Left ventricle myocardium inferior (tissue), 1 donor: Measurements from ENCODE around the gene TMPRSS4. TPM values are rescaled to one million over a fixed set of nuclear protein-coding genes. Genes with fewer than 3 reads are reported as not detected.

ENCODE experiments used
- DNase-seq: peaks from one replicate; pipeline ENCODE4 v3.0.0-alpha.2; 2020
- H3K27ac ChIP-seq: fragments of 200-600 bp; replicated peaks from 2 replicates; pipeline ENCODE4 v1.8.0; 2021
- H3K27me3 ChIP-seq: fragments of 200-600 bp; 2 replicates; pipeline ENCODE4 v1.8.0; 2021; ENCODE audit warnings: low read depth
- H3K36me3 ChIP-seq: fragments of 200-600 bp; 2 replicates; pipeline ENCODE4 v1.8.0; 2021
- H3K4me1 ChIP-seq: fragments of 200-600 bp; 2 replicates; pipeline ENCODE4 v1.8.0; 2021
- H3K4me3 ChIP-seq: fragments of 200-600 bp; 2 replicates; pipeline ENCODE4 v1.8.0; 2021; ENCODE audit warnings: mild to moderate bottlenecking, moderate library complexity
- H3K9me3 ChIP-seq: fragments of 200-600 bp; replicated peaks from 2 replicates; pipeline ENCODE4 v1.8.0; 2021
- intact Hi-C: fragments of 100-400 bp; cut with micrococcal nuclease; formaldehyde crosslinking; loops from one replicate; pipeline ENCODE4 v1.11.0; 2022
- total RNA-seq: library from RNA; stranded (reverse); fragmentation: NEBNext Ultra II Directional; extraction: Animal tissue kit (Norgen Biotek cat#: 25700); gene quantifications from one replicate; pipeline ENCODE4 v1.2.1, GENCODE V29; 2021
- TF ChIP-seq, protein P1 (sequence below): fragments of 200-600 bp; IDR thresholded peaks from 2 replicates; pipeline ENCODE4 v1.8.0; 2021; ENCODE audit warnings: antibody characterized with exemption, mild to moderate bottlenecking, borderline replicate concordance
- donor health status: DM: no; HTN: yes; CAD: no; lungs with severe emphysema.

The TMPRSS4 gene
- total RNA-seq, 1 donor from 2014 or later, result 0.30 TPM

- TF ChIP-seq, protein P1, sequence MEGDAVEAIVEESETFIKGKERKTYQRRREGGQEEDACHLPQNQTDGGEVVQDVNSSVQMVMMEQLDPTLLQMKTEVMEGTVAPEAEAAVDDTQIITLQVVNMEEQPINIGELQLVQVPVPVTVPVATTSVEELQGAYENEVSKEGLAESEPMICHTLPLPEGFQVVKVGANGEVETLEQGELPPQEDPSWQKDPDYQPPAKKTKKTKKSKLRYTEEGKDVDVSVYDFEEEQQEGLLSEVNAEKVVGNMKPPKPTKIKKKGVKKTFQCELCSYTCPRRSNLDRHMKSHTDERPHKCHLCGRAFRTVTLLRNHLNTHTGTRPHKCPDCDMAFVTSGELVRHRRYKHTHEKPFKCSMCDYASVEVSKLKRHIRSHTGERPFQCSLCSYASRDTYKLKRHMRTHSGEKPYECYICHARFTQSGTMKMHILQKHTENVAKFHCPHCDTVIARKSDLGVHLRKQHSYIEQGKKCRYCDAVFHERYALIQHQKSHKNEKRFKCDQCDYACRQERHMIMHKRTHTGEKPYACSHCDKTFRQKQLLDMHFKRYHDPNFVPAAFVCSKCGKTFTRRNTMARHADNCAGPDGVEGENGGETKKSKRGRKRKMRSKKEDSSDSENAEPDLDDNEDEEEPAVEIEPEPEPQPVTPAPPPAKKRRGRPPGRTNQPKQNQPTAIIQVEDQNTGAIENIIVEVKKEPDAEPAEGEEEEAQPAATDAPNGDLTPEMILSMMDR, result no peak
- Histone ChIP-seq H3K9me3 (no peaks in the 10 kb centered on the region), H3K36me3 (no peaks in the 10 kb centered on the region), H3K4me1 (peaks cover 20% of the 10 kb centered on the region), H3K27ac (peak overlapping the region; percentile 82), H3K4me3 (no peak overlapping the region), H3K27me3 (no peaks in the 10 kb centered on the region)
- intact Hi-C loops, result no loop called here
- DNase-seq, result peak; percentile 32
Measured at GRCh38 chr11:118099838-118100556, 23.1 kb downstream of the TMPRSS4 start.

DNA sequence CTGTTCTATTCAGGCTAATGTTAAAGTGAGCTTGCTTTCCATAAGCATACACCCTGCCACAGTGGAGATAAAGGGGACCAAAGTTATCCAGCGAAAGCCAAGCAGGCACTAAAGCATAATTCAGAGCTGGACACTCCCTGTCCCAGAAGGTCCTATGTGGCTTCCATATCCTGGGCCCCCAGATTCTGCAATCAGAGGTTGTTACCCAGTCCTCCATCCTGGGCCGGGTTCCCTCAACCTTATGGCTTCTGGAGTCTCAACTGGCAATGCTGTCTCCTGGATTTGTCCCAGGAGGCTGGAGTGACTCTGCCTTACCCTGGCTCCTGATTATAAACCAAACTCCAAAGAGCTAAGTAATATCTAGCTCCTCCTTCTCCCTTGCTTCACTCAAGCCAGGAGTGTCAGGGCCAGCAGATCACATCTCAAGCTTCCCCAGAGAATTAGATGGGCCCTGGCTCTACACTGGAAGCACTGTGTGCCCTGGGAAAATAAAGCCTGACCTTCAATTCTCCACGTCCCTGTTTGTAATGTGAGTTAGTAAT is 23.9 kb downstream of the TMPRSS4 start:
- Histone ChIP-seq H3K27ac (peak overlapping the region; percentile 82), H3K9me3 (no peaks in the 10 kb centered on the region), H3K27me3 (no peaks in the 10 kb centered on the region), H3K4me3 (no peak overlapping the region), H3K4me1 (peaks cover 20% of the 10 kb centered on the region), H3K36me3 (no peaks in the 10 kb centered on the region)
- DNase-seq, result no peak
- TF ChIP-seq, protein P1, result no peak
- intact Hi-C loops, result no loop called here

GRCh38 chr11:118102721-118103261 is 25.9 kb downstream of the TMPRSS4 start:
- TF ChIP-seq, protein P1, result no peak
- Histone ChIP-seq H3K4me1 (peaks cover 20% of the 10 kb centered on the region), H3K9me3 (no peaks in the 10 kb centered on the region), H3K36me3 (no peaks in the 10 kb centered on the region), H3K4me3 (no peak overlapping the region), H3K27ac (no peak overlapping the region), H3K27me3 (no peaks in the 10 kb centered on the region)
- no peak for DNase-seq
- intact Hi-C loops, result no loop called here

DNA sequence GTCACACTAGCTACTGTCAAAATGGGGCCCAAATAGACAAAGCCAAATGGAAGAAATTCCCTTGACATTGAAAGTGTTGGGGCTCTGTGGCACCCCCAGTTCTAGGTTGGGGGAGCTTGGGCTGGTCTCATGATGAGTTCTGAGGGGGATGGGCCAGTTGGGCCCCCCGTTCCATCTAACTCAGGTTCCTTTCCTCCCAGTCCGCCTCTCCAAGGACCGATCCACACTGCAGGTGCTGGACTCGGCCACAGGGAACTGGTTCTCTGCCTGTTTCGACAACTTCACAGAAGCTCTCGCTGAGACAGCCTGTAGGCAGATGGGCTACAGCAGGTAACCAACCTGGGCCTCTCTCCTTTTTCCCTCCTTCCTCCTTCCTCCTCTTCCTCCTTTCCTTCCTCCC is 27.6 kb downstream of the TMPRSS4 start:
- no peak overlapping the region for H3K27ac ChIP-seq
- no peaks in the 10 kb centered on the region for H3K36me3 ChIP-seq

DNA sequence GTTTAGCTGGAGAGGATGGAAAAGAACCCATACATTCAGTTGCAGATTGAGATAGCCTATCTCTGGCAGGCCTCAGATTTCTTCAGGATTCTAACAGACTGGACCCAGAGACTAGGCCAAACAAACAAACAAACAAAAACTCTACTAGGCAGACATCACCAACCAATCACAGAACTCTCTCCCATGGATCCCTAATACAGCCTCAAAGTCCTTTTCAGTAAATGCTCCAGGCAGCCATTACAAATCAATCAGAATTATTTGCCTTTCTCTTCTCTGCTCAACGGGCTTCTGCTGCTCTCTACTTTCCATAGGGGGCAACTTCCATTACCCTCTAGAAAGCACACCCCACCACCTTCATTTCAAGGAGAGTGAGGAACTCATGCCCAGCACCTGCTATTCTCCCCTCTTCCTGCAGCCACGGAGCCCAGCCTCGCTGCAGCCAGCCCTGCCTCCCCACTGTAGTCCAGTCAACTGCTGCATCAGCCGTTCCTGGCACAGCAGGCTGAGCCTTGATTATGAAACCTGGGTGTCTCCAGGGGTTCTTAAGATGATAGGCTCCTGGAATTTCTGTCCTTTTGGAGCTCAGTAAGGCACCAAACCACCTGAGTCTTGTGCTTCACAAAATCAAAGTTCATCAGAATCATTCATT is 28.9 kb downstream of the TMPRSS4 start:
- Histone ChIP-seq H3K27ac (no peak overlapping the region), H3K36me3 (no peaks in the 10 kb centered on the region), H3K27me3 (no peaks in the 10 kb centered on the region), H3K4me3 (no peak overlapping the region), H3K4me1 (peaks cover 25% of the 10 kb centered on the region), H3K9me3 (no peaks in the 10 kb centered on the region)
- DNase-seq, result no peak
- TF ChIP-seq, protein P1, result no peak
- intact Hi-C loops, result no loop called here

More for the DNA sequence above, 27.6 kb downstream of the TMPRSS4 start:
- H3K4me3 ChIP-seq, result no peak overlapping the region
- TF ChIP-seq, protein P1, result no peak
- no peak for DNase-seq
- intact Hi-C loops, result no loop called here
- H3K27me3 ChIP-seq, result no peaks in the 10 kb centered on the region
- no peaks in the 10 kb centered on the region for H3K9me3 ChIP-seq
- H3K4me1 ChIP-seq, result peaks cover 31% of the 10 kb centered on the region
